GM12878 (cell line): Measurements from ENCODE around the gene ZBED2. TPM values are rescaled to one million over a fixed set of nuclear protein-coding genes. Genes with fewer than 3 reads are reported as not detected.

Source experiments
- CBFB ChIP-seq: IDR thresholded peaks from 2 replicates; pipeline ENCODE4 v1.6.1; 2016; ENCODE audit warnings: antibody characterized with exemption, low read depth
- GATAD2B ChIP-seq: fragments of 450-650 bp; conservative IDR thresholded peaks from 2 replicates; pipeline ENCODE4 v1.6.1; 2017; ENCODE audit warnings: low read depth, mild to moderate bottlenecking, moderate library complexity
- HDAC6 ChIP-seq: fragments of 200-600 bp; sonication (generic); IDR thresholded peaks from one replicate; pipeline ENCODE4 v1.8.0; 2017; ENCODE audit warnings: antibody characterized with exemption; ENCODE audit not compliant: unreplicated experiment
- SREBF1 ChIP-seq: IDR thresholded peaks from 2 replicates; pipeline ENCODE4 v1.6.1; 2012; ENCODE audit warnings: mild to moderate bottlenecking, low read length
- TAF1 ChIP-seq: IDR thresholded peaks from 2 replicates; pipeline ENCODE4 v1.6.1; 2011; ENCODE audit warnings: mild to moderate bottlenecking, low read depth, low read length, borderline replicate concordance
- polyA plus RNA-seq, 11 experiments: library from polyadenylated mRNA; depleted of rRNA in 4 of 11; unstranded in 6 of 11; stranded (reverse) in 5 of 11; fragments of >200 nt; fragmentation: Nextera tagmentation in 4 of 11; fragmentation: Illumina TruSeq in 1 of 11; extraction: Ambion mirVana in 4 of 11; extraction: Trizol in 1 of 11; gene quantifications; 1 replicate in 1 of 11; 2 replicates in 10 of 11; pipeline versions ENCODE4 v1.2.1 to v1.2.3, GENCODE V29; 2011 to 2016; ENCODE audit warnings: inconsistent platforms in 2 of 11, missing spikeins in 2 of 11, low read depth in 1 of 11
- total RNA-seq, 4 experiments: library from RNA; depleted of rRNA in 3 of 4; stranded (reverse); fragments of >200 nt in 3 of 4; fragmentation: Illumina TruSeq in 1 of 4; extraction: Trizol in 1 of 4; gene quantifications; 2 replicates each; pipeline versions ENCODE4 v1.2.1 to v1.2.3, GENCODE V29; 2013 to 2021
- TF ChIP-seq, protein P1 (sequence below): fragments of 450-650 bp; formaldehyde crosslinking; IDR thresholded peaks from 2 replicates; pipeline ENCODE4 v1.4.0; 2020; ENCODE audit warnings: mild to moderate bottlenecking, moderate library complexity
- TF ChIP-seq, protein P2 (sequence below): fragments of 450-650 bp; IDR thresholded peaks from 2 replicates; pipeline ENCODE4 v1.6.1; 2017; ENCODE audit warnings: mild to moderate bottlenecking, moderate library complexity

ZBED2 gene
- total and polyA plus RNA-seq, 10 of the 15 experiments (the other 5 are each of a cell fraction or from before 2014, with no cell fraction given) = 0.02 to 0.24 (median 0.08) TPM; not detected in 3

DNA sequence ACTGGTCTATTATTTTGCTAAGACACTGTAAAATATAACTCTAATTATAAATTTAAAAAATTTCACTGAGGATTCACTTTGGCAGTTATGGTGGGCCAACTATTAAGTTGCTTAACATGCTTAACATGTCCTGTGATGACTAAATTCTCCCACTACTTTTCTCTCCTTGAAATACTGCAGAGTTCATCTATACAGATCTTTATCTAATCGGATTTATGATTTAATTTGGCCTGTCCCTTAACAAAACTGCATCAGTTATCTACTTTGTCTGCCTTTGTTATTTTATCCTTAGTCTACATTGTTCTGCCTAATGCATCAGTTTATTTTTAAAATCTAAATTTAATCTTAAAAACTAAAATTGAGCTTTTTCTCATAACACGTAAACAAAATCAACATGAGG lies 26.8 kb downstream of the ZBED2 start (continued):
- TF ChIP-seq, protein P1, sequence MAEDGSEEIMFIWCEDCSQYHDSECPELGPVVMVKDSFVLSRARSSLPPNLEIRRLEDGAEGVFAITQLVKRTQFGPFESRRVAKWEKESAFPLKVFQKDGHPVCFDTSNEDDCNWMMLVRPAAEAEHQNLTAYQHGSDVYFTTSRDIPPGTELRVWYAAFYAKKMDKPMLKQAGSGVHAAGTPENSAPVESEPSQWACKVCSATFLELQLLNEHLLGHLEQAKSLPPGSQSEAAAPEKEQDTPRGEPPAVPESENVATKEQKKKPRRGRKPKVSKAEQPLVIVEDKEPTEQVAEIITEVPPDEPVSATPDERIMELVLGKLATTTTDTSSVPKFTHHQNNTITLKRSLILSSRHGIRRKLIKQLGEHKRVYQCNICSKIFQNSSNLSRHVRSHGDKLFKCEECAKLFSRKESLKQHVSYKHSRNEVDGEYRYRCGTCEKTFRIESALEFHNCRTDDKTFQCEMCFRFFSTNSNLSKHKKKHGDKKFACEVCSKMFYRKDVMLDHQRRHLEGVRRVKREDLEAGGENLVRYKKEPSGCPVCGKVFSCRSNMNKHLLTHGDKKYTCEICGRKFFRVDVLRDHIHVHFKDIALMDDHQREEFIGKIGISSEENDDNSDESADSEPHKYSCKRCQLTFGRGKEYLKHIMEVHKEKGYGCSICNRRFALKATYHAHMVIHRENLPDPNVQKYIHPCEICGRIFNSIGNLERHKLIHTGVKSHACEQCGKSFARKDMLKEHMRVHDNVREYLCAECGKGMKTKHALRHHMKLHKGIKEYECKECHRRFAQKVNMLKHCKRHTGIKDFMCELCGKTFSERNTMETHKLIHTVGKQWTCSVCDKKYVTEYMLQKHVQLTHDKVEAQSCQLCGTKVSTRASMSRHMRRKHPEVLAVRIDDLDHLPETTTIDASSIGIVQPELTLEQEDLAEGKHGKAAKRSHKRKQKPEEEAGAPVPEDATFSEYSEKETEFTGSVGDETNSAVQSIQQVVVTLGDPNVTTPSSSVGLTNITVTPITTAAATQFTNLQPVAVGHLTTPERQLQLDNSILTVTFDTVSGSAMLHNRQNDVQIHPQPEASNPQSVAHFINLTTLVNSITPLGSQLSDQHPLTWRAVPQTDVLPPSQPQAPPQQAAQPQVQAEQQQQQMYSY (CRISPR knock-in tag) = no peak
- TF ChIP-seq CBFB (no peak), TAF1 (no peak), HDAC6 (no peak), SREBF1 (no peak), GATAD2B (no peak)
- TF ChIP-seq, protein P2, sequence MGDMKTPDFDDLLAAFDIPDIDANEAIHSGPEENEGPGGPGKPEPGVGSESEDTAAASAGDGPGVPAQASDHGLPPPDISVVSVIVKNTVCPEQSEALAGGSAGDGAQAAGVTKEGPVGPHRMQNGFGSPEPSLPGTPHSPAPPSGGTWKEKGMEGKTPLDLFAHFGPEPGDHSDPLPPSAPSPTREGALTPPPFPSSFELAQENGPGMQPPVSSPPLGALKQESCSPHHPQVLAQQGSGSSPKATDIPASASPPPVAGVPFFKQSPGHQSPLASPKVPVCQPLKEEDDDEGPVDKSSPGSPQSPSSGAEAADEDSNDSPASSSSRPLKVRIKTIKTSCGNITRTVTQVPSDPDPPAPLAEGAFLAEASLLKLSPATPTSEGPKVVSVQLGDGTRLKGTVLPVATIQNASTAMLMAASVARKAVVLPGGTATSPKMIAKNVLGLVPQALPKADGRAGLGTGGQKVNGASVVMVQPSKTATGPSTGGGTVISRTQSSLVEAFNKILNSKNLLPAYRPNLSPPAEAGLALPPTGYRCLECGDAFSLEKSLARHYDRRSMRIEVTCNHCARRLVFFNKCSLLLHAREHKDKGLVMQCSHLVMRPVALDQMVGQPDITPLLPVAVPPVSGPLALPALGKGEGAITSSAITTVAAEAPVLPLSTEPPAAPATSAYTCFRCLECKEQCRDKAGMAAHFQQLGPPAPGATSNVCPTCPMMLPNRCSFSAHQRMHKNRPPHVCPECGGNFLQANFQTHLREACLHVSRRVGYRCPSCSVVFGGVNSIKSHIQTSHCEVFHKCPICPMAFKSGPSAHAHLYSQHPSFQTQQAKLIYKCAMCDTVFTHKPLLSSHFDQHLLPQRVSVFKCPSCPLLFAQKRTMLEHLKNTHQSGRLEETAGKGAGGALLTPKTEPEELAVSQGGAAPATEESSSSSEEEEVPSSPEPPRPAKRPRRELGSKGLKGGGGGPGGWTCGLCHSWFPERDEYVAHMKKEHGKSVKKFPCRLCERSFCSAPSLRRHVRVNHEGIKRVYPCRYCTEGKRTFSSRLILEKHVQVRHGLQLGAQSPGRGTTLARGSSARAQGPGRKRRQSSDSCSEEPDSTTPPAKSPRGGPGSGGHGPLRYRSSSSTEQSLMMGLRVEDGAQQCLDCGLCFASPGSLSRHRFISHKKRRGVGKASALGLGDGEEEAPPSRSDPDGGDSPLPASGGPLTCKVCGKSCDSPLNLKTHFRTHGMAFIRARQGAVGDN = no peak
- TF ChIP-seq, all 136 proteins: peak for 0
